HAP-1 (cell line): ENCODE data around the gene AHSG.

Source experiments
- DNase-seq, 2 experiments: peaks; one replicate each; pipeline ENCODE4 v3.0.0-alpha.2; 2016 to 2020; ENCODE audit warnings: low spot score in 2 of 2
- H3K27me3 ChIP-seq: fragments of 250-450 bp; sonication (Bioruptor Pico); 2 replicates; pipeline ENCODE4 v1.5.1; 2020; ENCODE audit warnings: low read depth, mild to moderate bottlenecking, moderate library complexity
- H3K36me3 ChIP-seq: fragments of 250-450 bp; sonication (Bioruptor Pico); replicated peaks from 2 replicates; pipeline ENCODE4 v1.5.1; 2020; ENCODE audit warnings: mild to moderate bottlenecking
- H3K4me1 ChIP-seq: fragments of 250-450 bp; sonication (Bioruptor Pico); 2 replicates; pipeline ENCODE4 v1.5.1; 2020; ENCODE audit warnings: mild to moderate bottlenecking
- H3K4me3 ChIP-seq: fragments of 250-450 bp; sonication (Bioruptor Pico); 2 replicates; pipeline ENCODE4 v1.5.1; 2020; ENCODE audit warnings: mild to moderate bottlenecking, moderate library complexity
- H3K9me3 ChIP-seq: fragments of 250-450 bp; sonication (Bioruptor Pico); 2 replicates; pipeline ENCODE4 v1.5.1; 2020; ENCODE audit warnings: mild to moderate bottlenecking, moderate library complexity
- in situ Hi-C: fragments of 300-500 bp; cut with MboI; formaldehyde crosslinking; loops from 3 replicates; pipeline ENCODE4 v1.14.3; 2020; ENCODE audit warnings: low sequenced_read_pairs, inconsistent platforms, mixed read lengths

AHSG gene

DNA sequence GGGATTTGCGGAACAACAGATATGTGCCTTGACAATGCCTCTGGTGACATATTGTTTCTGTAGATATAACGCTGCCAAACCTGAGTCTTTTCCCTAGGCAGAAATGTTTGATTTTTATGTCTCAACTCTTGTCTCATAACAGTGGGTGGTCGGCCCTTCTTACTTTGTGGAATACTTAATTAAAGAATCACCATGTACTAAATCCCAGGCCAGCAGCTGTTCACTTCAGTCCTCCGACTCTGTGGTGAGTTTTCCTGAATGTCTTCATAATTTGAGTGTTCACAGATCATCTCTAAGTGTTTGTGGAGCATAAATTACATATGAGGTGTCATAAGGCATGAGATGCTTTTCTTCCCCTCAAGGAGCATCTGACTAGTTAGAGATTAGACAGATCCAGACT lies 33.2 kb downstream of the AHSG start:
- peaks cover 4% of the 10 kb centered on the region; the same call in 1 of the 2 replicates for H3K27me3 ChIP-seq
- H3K4me1 ChIP-seq: no peaks in the 10 kb centered on the region
- DNase-seq: no peak
- no peak overlapping the region for H3K4me3 ChIP-seq
- in situ Hi-C loops: no loop called here
- H3K36me3 ChIP-seq: no peaks in the 10 kb centered on the region
- no peaks in the 10 kb centered on the region for H3K9me3 ChIP-seq

DNA sequence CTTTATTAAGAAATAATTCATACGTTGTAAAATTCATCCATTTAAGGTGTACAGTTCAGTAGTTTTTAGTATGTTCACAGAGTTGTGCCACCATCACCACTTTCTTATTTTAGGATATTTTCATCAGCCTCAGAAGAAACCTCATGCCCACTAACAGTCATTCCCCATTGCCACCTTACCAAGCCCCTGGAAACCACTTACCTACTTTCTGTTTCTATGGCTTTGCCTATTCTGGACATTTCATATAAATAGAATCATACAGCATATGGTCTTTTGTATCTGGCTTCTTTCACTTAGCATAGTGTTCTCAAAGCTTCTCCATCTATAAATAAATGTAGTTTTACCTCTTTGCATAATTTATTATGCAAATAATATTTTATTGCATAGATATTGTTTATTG lies 34.0 kb downstream of the AHSG start:
- in situ Hi-C loops: no loop called here

DNA sequence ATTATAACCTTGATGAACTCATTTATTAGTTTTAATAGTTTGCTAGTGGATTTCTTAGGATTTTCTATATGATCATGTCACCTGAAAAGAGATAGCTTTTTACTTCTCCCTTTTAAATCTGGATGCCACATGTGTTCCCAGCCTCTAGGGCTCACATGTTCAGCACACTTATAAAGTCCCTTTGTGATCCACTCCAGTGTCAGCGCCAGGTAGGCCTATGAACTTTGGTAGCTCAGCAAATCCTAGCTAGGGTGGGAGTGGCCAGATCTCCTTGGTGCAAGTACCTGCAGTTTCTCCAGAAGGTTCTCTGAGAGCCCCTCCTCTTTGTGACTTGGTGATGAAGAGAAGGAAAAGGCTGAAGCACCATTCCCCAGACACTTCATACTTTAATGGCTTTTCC lies 36.0 kb downstream of the AHSG start:
- no peak overlapping the region for H3K4me3 ChIP-seq
- no peaks in the 10 kb centered on the region; the same call in 1 of the 2 replicates for H3K27me3 ChIP-seq
- in situ Hi-C loops: no loop called here
- no peak for DNase-seq
- no peaks in the 10 kb centered on the region for H3K9me3 ChIP-seq
- H3K36me3 ChIP-seq: no peaks in the 10 kb centered on the region
- no peaks in the 10 kb centered on the region for H3K4me1 ChIP-seq

More for the DNA sequence above, 34.0 kb downstream of the AHSG start:
- H3K36me3 ChIP-seq: no peaks in the 10 kb centered on the region
- H3K9me3 ChIP-seq: no peaks in the 10 kb centered on the region
- H3K27me3 ChIP-seq: peaks cover 2% of the 10 kb centered on the region; the same call in 1 of the 2 replicates
- no peaks in the 10 kb centered on the region for H3K4me1 ChIP-seq
- no peak for DNase-seq
- no peak overlapping the region for H3K4me3 ChIP-seq

DNA sequence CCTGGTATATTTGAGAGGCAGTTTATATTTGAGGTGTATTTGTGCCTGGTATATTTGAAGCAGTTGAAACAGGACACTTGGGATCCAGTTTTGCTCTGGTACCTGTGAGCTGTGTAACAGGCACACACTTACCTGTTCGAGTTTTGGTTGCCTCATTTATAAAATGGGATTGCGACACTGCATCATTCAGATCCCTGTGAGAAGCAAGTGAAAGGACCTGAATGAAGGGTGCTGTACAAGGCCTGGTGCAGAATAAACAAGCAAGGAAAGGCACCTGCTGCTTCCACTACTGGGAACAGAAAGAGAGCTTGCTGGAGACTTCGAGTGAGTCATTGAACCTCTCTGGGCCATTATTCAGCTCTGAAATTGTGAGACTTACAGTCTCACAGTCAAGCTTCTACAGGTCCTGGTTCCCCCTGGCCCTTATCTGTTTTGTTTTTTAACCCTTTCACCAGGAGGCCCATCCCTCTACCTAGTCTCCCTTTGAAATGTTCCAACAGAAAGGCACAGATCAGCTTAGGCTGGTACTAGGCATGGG lies 38.9 kb downstream of the AHSG start:
- Histone ChIP-seq H3K4me1 (no peaks in the 10 kb centered on the region), H3K4me3 (no peak overlapping the region), H3K27me3 (no peaks in the 10 kb centered on the region; the same call in 1 of the 2 replicates), H3K36me3 (no peaks in the 10 kb centered on the region), H3K9me3 (no peaks in the 10 kb centered on the region)
- in situ Hi-C loops: no loop called here
- DNase-seq: no peak

DNA sequence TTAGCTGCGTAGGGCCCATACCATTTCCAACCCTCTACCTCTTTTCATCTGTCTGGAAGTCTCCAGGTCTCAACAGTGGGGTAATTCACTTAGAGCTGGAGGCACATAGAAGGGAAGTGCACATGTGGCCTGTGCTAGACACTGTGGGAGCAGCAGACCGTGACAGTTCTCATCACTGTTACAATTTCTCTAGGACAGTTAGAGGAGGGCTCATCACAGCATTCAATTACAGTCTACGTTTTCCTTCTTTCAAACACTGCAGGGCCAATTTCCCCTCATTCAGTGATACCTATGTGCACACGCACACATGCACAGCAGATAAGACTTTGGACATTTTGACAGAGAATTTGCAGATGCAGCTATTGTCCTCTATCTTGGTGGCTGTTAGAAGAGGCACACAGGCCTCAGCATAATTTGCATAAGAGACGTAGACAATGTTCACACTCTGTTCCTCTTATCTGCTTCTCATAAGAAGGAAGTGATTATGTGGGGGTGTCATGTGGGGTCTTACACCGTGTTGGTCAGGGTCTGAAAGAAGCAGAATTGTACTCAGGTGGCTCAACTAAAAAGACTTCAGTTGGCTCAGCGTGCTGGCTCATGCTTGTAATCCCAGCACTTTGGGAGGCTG lies 40.3 kb downstream of the AHSG start:
- Histone ChIP-seq H3K27me3 (no peaks in the 10 kb centered on the region; the same call in 1 of the 2 replicates), H3K9me3 (no peaks in the 10 kb centered on the region), H3K4me1 (no peaks in the 10 kb centered on the region), H3K4me3 (no peak overlapping the region), H3K36me3 (no peaks in the 10 kb centered on the region)
- in situ Hi-C loops: no loop called here
- DNase-seq: no peak

DNA sequence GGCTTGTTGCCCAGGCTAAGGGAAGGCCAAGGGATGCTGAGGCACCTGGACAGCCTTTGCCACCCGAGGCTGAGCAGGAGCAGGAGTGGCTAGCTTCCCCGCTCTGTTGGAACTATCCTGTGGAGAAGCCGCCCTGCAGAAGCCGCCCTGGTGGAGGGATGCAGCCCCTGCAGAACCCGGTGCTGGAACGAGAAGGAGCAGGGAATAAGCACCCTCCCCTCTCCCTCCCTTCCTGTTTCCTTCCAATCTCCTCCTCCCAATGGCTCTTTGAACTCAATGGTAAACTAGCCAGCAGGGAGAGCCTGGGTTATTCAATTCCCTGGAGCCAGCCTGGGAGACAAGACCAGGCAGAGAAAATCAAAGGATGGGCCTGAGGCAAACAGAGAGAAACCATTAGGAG lies 41.1 kb downstream of the AHSG start:
- peak in 1 of 2 experiments; percentile 53 for DNase-seq

DNA sequence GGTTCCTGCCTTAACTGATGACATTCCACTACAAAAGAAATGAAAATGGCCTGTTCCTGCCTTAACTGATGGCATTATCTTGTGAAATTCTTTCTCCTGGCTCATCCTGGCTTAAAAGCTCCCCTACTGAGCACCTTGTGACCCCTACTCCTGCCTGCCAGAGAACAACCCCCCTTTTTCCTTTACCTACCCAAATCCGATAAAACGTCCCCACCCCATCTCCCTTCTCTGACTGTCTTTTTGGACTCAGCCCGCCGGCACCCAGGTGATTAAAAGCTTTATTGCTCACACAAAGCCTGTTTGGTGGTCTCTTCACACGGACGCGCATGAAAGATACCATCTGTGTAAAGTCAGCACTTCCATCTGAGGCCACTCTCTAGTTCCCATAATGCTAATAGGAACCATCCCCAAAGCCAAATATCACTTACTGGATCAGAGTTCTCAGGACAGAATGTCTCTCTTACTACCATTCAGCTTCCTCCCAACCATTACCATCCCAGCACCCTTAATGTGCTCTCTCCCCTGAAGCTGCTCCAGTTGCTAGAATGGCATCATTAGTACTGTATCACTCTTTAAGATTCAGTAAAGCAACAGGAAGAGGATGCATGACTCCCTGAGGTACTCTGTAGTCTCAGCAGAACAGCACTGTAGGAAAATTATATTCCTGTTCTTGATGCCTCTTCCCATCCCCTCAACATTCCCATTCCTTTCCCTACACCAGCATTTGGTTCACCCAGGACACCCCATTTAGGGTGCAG lies 50.7 kb downstream of the AHSG start:
- in situ Hi-C loops: no loop called here
- Histone ChIP-seq H3K4me3 (no peak overlapping the region), H3K36me3 (no peaks in the 10 kb centered on the region), H3K4me1 (no peaks in the 10 kb centered on the region), H3K9me3 (no peaks in the 10 kb centered on the region), H3K27me3 (no peaks in the 10 kb centered on the region)
- no peak for DNase-seq

More for the DNA sequence above, 41.1 kb downstream of the AHSG start:
- H3K4me1 ChIP-seq: no peaks in the 10 kb centered on the region
- no peaks in the 10 kb centered on the region; the same call in 1 of the 2 replicates for H3K27me3 ChIP-seq
- H3K36me3 ChIP-seq: no peaks in the 10 kb centered on the region
- no peaks in the 10 kb centered on the region for H3K9me3 ChIP-seq
- in situ Hi-C loops: no loop called here
- no peak overlapping the region for H3K4me3 ChIP-seq

DNA sequence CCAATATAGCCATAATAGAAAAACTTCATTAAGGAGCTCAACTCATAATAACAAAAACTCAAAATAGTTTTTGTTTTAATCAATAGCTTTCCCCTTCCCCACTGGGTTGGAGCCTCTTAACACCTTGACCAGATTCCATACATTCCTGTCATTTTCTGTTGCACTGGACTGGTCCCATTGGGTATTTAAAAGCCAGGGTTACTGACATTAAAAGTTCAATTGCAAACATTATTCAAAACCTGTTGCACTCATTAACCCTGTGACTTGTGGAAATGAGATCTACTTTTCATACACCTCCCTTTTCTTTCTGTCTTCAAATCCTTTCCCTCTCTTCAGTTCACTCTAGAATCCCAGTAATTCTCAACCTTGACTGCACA lies 51.2 kb downstream of the AHSG start:
- Histone ChIP-seq H3K36me3 (no peaks in the 10 kb centered on the region), H3K4me1 (no peaks in the 10 kb centered on the region), H3K9me3 (no peaks in the 10 kb centered on the region), H3K4me3 (no peak overlapping the region), H3K27me3 (no peaks in the 10 kb centered on the region)
- DNase-seq: no peak
- in situ Hi-C loops: no loop called here

DNA sequence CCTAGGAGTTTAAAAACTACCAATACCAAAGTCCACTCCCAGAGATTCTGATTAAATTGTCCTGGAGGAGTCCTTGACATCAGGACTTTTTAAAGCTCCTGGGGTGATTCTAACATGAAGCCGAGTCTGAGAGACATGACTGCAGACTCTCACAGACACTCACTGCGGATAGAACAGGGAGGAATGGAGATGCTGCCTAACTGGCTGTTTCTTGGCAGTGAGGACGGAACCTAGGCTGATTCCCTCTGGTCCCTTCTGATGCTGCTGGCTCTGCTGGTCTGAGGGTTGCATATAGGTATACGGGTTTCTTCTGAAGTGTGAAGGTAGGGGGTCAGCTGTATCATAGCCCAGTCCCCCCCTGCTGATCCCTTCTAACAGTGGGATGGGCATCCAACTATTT lies 51.6 kb downstream of the AHSG start:
- in situ Hi-C loops: no loop called here
- Histone ChIP-seq H3K27me3 (no peaks in the 10 kb centered on the region), H3K4me1 (no peaks in the 10 kb centered on the region), H3K36me3 (no peaks in the 10 kb centered on the region), H3K4me3 (no peak overlapping the region), H3K9me3 (no peaks in the 10 kb centered on the region)
- no peak for DNase-seq

DNA sequence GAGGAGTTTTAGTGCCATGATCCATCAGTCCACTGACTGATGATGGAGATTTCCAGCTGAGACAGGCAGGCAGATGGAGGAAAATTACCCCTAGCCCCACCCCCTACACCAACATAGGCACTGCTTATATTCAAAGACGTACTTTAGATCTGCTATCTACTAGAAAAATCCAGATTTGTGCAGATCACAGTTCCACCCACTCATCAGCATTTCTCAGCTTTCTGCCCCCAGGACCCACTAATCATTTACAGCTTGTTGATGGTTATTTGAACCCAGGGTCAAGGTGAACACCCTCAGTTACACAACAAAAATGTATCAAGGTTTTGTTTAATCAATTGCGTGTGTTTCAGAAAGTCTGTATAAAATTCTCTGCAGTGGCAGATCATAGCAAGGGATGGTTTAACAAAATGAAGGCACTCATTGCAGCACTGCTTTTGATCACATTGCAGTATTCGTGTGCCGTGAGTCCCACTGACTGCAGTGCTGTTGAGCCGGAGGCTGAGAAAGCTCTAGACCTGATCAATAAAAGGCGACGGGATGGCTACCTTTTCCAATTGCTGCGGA lies 52.8 kb downstream of the AHSG start, which contains the start of gene HRG:
HRG (plus strand) TSS at position 390 of the 564 bp plus-strand sequence; CDS start at position 408, 18 bp downstream.
- Histone ChIP-seq H3K27me3 (no peaks in the 10 kb centered on the region), H3K36me3 (no peaks in the 10 kb centered on the region), H3K4me3 (no peak within 1 kb of the TSS), H3K4me1 (no peaks in the 10 kb centered on the region), H3K9me3 (no peaks in the 10 kb centered on the region)
- DNase-seq: no peak
- in situ Hi-C loops: no loop called here

DNA sequence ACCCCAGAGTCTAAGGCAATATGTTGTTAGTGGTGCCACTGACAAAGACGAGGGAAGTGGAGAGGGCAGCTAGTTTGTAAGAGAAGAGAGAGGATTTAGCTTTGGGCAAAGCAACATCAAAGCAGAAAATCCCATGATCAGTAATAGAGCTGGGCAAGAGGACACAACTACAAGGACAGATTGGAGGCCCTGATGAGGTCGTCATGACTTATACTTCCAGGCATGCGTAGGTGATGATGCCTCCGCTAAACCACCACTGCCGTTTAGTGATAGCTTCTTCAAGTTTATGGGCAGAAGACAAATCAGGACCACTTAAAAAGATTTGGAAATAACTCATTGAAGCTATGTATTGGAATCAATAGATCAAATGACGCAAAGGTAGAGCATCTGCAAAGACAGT lies 55.6 kb downstream of the AHSG start:
- no peaks in the 10 kb centered on the region for H3K36me3 ChIP-seq
- peaks cover 7% of the 10 kb centered on the region for H3K27me3 ChIP-seq
- no peak for DNase-seq
- no peak overlapping the region for H3K4me3 ChIP-seq
- H3K4me1 ChIP-seq: no peaks in the 10 kb centered on the region
- in situ Hi-C loops: no loop called here
- H3K9me3 ChIP-seq: no peaks in the 10 kb centered on the region

DNA sequence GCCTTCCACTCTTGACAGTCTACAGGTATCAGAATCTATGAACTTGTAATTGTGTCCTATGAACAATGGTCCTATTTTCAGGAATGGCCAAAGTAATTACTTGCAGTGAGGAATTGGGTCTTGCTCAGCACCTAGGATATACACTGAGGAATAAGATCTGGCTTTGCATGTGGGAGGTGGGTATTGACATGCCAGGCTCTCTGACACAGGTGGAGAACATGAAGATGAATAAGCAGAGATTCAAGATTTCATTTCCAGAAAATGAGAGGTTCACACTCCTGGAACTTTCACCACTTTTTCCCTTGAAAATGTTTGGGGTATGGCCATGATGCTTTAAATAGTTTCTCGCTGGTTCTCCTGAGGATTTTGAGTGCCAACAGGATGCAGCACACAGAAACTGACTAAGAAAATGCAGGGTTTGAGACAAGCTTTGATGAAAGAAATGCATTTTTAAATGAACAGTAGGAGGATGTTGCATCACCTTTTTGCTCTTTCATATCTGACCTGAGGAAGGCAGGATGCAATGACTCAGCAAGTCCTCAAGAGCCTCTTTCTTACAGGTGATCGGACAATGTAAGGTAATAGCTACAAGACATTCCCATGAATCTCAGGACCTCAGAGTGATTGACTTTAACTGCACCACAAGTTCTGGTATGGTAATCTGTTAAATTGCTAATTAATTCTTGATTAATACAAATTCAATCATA lies 56.7 kb downstream of the AHSG start:
- in situ Hi-C loops: no loop called here
- no peaks in the 10 kb centered on the region for H3K4me1 ChIP-seq
- no peaks in the 10 kb centered on the region for H3K9me3 ChIP-seq

DNA sequence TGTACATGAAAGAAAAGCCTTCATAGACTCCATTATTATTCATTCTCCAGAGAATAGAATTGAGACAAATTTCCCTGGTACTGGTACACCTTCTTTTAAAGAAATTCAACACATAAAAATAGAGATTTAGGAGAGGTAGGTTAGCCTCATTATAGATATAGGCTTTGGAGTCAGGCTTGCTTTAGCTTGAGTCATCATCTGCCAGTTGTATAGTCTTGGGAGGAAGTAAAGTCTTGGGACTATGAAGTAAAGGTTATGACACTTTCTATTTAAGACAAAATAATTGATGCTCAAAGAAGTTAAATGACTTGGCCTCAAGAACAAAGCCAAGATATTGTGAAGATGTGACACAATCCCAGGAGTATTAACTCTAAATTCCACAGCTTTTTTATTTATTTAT lies 57.3 kb downstream of the AHSG start:
- no peak overlapping the region for H3K4me3 ChIP-seq
- in situ Hi-C loops: no loop called here

More for the DNA sequence above, 56.7 kb downstream of the AHSG start:
- H3K4me3 ChIP-seq: no peak overlapping the region
- peaks cover 12% of the 10 kb centered on the region for H3K27me3 ChIP-seq
- DNase-seq: no peak
- H3K36me3 ChIP-seq: no peaks in the 10 kb centered on the region

More for the DNA sequence above, 57.3 kb downstream of the AHSG start:
- no peak for DNase-seq
- Histone ChIP-seq H3K9me3 (no peaks in the 10 kb centered on the region), H3K27me3 (peaks cover 18% of the 10 kb centered on the region), H3K36me3 (no peaks in the 10 kb centered on the region), H3K4me1 (no peaks in the 10 kb centered on the region)
